ENCODE results near the gene NFASC. TPM values are rescaled to one million over a fixed set of nuclear protein-coding genes. Genes with fewer than 3 reads are reported as not detected.

The NFASC gene
- total and polyA plus RNA-seq, 4 experiments from 2014 or later = not detected

GRCh38 chr1:204927673-204928641, 57.3 kb downstream of the NFASC start:
- H3K4me3 Mint-ChIP-seq = no peak overlapping the region
- Histone ChIP-seq H3K4me1 (ENCODE audit: insufficient read depth, low read length) (no peaks in the 10 kb centered on the region), H3K4me3 (ENCODE audit: low read length in 2 of 2) (no peak overlapping the region), H3K9me3 (ENCODE audit: control insufficient read depth in 1 of 2, low read length in 2 of 2) (no peaks in the 10 kb centered on the region), H3K36me3 (ENCODE audit: insufficient read depth, low read length) (no peaks in the 10 kb centered on the region), H3K27me3 (ENCODE audit: insufficient read depth, low read length) (no peaks in the 10 kb centered on the region), H3K27ac (ENCODE audit: low read depth, low read length) (no peak overlapping the region)
- DNase-seq = no peak
- no peak overlapping the region for H3K27ac Mint-ChIP-seq
- ChIA-PET POLR2A (ENCODE audit: partially characterized antibody) (no interaction called here), CTCF (ENCODE audit: partially characterized antibody) (interaction anchor here (1.5 to 2.2 kb wide), 2 partner anchors 12 to 13 kb away, joined by 3 to 6 read pairs; no protein-coding TSS in a partner anchor)
- H3K36me3 Mint-ChIP-seq = no peaks in the 10 kb centered on the region
- intact Hi-C loops (cut with micrococcal nuclease) = no loop called here
- H3K9me3 Mint-ChIP-seq = no peaks in the 10 kb centered on the region
- H3K27me3 Mint-ChIP-seq = peaks cover 6 to 8% of the 10 kb centered on the region in 2 donors
- H3K4me1 Mint-ChIP-seq = no peaks in the 10 kb centered on the region

GRCh38 chr1:204928671-204929486, 58.2 kb downstream of the NFASC start:
- H3K9me3 Mint-ChIP-seq = no peaks in the 10 kb centered on the region

GRCh38 chr1:204929487-204930154, 59.0 kb downstream of the NFASC start:
- Mint-ChIP-seq H3K4me1 (no peaks in the 10 kb centered on the region), H3K9me3 (no peaks in the 10 kb centered on the region), H3K27ac (no peak overlapping the region), H3K27me3 (peaks cover 3 to 8% of the 10 kb centered on the region in 2 donors), H3K4me3 (no peak overlapping the region), H3K36me3 (no peaks in the 10 kb centered on the region)
- DNase-seq = no peak
- Histone ChIP-seq H3K27me3 (ENCODE audit: insufficient read depth, low read length) (no peaks in the 10 kb centered on the region), H3K27ac (ENCODE audit: low read depth, low read length) (no peak overlapping the region), H3K36me3 (ENCODE audit: insufficient read depth, low read length) (no peaks in the 10 kb centered on the region), H3K4me3 (ENCODE audit: low read length in 2 of 2) (no peak overlapping the region), H3K9me3 (ENCODE audit: control insufficient read depth in 1 of 2, low read length in 2 of 2) (no peaks in the 10 kb centered on the region), H3K4me1 (ENCODE audit: insufficient read depth, low read length) (no peaks in the 10 kb centered on the region)
- intact Hi-C loops (cut with micrococcal nuclease) = no loop called here
- POLR2A ChIA-PET (ENCODE audit: partially characterized antibody) = no interaction called here
- CTCF ChIA-PET (ENCODE audit: partially characterized antibody) = interaction anchor here (1.5 to 2.2 kb wide), 2 partner anchors 10 to 12 kb away, joined by 3 to 6 read pairs; no protein-coding TSS in a partner anchor

More at GRCh38 chr1:204928671-204929486, 58.2 kb downstream of the NFASC start:
- H3K9me3 ChIP-seq (ENCODE audit: control insufficient read depth in 1 of 2, low read length in 2 of 2) = no peaks in the 10 kb centered on the region
- H3K36me3 Mint-ChIP-seq = no peaks in the 10 kb centered on the region
- H3K4me3 ChIP-seq (ENCODE audit: low read length in 2 of 2) = no peak overlapping the region
- H3K4me1 Mint-ChIP-seq = no peaks in the 10 kb centered on the region
- H3K27ac Mint-ChIP-seq = no peak overlapping the region
- no peak for DNase-seq
- ChIA-PET CTCF (ENCODE audit: partially characterized antibody) (interaction anchor here (1.5 to 2.2 kb wide), 2 partner anchors 11 to 13 kb away, joined by 3 to 6 read pairs; no protein-coding TSS in a partner anchor), POLR2A (ENCODE audit: partially characterized antibody) (no interaction called here)
- no peak overlapping the region for H3K27ac ChIP-seq (ENCODE audit: low read depth, low read length)
- no peaks in the 10 kb centered on the region for H3K36me3 ChIP-seq (ENCODE audit: insufficient read depth, low read length)
- intact Hi-C loops (cut with micrococcal nuclease) = no loop called here
- no peaks in the 10 kb centered on the region for H3K4me1 ChIP-seq (ENCODE audit: insufficient read depth, low read length)
- H3K4me3 Mint-ChIP-seq = no peak overlapping the region
- H3K27me3 Mint-ChIP-seq = peaks cover 3 to 8% of the 10 kb centered on the region in 2 donors
- no peaks in the 10 kb centered on the region for H3K27me3 ChIP-seq (ENCODE audit: insufficient read depth, low read length)

- no peak overlapping the region for H3K27ac ChIP-seq (ENCODE audit: low read depth, low read length)
- no peak overlapping the region for H3K4me3 ChIP-seq (ENCODE audit: low read length in 2 of 2)
- H3K9me3 Mint-ChIP-seq = no peaks in the 10 kb centered on the region
- H3K27me3 Mint-ChIP-seq = peaks cover 3 to 8% of the 10 kb centered on the region in 2 donors
- ChIA-PET POLR2A (ENCODE audit: partially characterized antibody) (no interaction called here), CTCF (ENCODE audit: partially characterized antibody) (interaction anchor here (2.2 kb wide), 1 partner anchor 11 kb away, joined by 6 read pairs; no protein-coding TSS in a partner anchor)
- H3K36me3 Mint-ChIP-seq = no peaks in the 10 kb centered on the region
- DNase-seq = no peak
- no peaks in the 10 kb centered on the region for H3K27me3 ChIP-seq (ENCODE audit: insufficient read depth, low read length)
- H3K4me1 Mint-ChIP-seq = no peaks in the 10 kb centered on the region
- H3K4me3 Mint-ChIP-seq = no peak overlapping the region
- H3K36me3 ChIP-seq (ENCODE audit: insufficient read depth, low read length) = no peaks in the 10 kb centered on the region
- H3K4me1 ChIP-seq (ENCODE audit: insufficient read depth, low read length) = no peaks in the 10 kb centered on the region
- no peaks in the 10 kb centered on the region for H3K9me3 ChIP-seq (ENCODE audit: control insufficient read depth in 1 of 2, low read length in 2 of 2)
- H3K27ac Mint-ChIP-seq = no peak overlapping the region
- intact Hi-C loops (cut with micrococcal nuclease) = no loop called here
These were observed 59.5 kb downstream of the NFASC start for GRCh38 chr1:204930155-204930523.

GRCh38 chr1:204931313-204931712, 60.7 kb downstream of the NFASC start:
- Mint-ChIP-seq H3K4me1 (no peaks in the 10 kb centered on the region), H3K9me3 (no peaks in the 10 kb centered on the region), H3K36me3 (no peaks in the 10 kb centered on the region), H3K27ac (no peak overlapping the region), H3K4me3 (no peak overlapping the region), H3K27me3 (peaks cover 3% of the 10 kb centered on the region in 2 donors)
- Histone ChIP-seq H3K27me3 (ENCODE audit: insufficient read depth, low read length) (no peaks in the 10 kb centered on the region), H3K27ac (ENCODE audit: low read depth, low read length) (no peak overlapping the region), H3K36me3 (ENCODE audit: insufficient read depth, low read length) (no peaks in the 10 kb centered on the region), H3K4me1 (ENCODE audit: insufficient read depth, low read length) (no peaks in the 10 kb centered on the region), H3K9me3 (ENCODE audit: control insufficient read depth in 1 of 2, low read length in 2 of 2) (no peaks in the 10 kb centered on the region), H3K4me3 (ENCODE audit: low read length in 2 of 2) (no peak overlapping the region)
- POLR2A ChIA-PET (ENCODE audit: partially characterized antibody) = no interaction called here
- intact Hi-C loops (cut with micrococcal nuclease) = no loop called here
- no peak for DNase-seq
- CTCF ChIA-PET (ENCODE audit: partially characterized antibody) = no interaction called here

- peaks cover 3 to 7% of the 10 kb centered on the region in 2 donors for H3K27me3 Mint-ChIP-seq
- Histone ChIP-seq H3K27me3 (ENCODE audit: insufficient read depth, low read length) (no peaks in the 10 kb centered on the region), H3K4me3 (ENCODE audit: low read length in 2 of 2) (no peak overlapping the region), H3K27ac (ENCODE audit: low read depth, low read length) (no peak overlapping the region), H3K4me1 (ENCODE audit: insufficient read depth, low read length) (no peaks in the 10 kb centered on the region), H3K9me3 (ENCODE audit: control insufficient read depth in 1 of 2, low read length in 2 of 2) (no peaks in the 10 kb centered on the region), H3K36me3 (ENCODE audit: insufficient read depth, low read length) (no peaks in the 10 kb centered on the region)
- DNase-seq = no peak
- POLR2A ChIA-PET (ENCODE audit: partially characterized antibody) = no interaction called here
- no peaks in the 10 kb centered on the region for H3K9me3 Mint-ChIP-seq
- CTCF ChIA-PET (ENCODE audit: partially characterized antibody) = no interaction called here
- H3K36me3 Mint-ChIP-seq = no peaks in the 10 kb centered on the region
- H3K27ac Mint-ChIP-seq = no peak overlapping the region
- no peak overlapping the region for H3K4me3 Mint-ChIP-seq
- intact Hi-C loops (cut with micrococcal nuclease) = no loop called here
- no peaks in the 10 kb centered on the region for H3K4me1 Mint-ChIP-seq
These were observed 61.3 kb downstream of the NFASC start for GRCh38 chr1:204931768-204932572.
